Daoy (cell line): ENCODE results near the gene KIF7. TPM values are rescaled to one million over a fixed set of nuclear protein-coding genes. Genes with fewer than 3 reads are reported as not detected.
"Not testable (repeated sequence)": the region's sequence is repeated elsewhere in the genome, so short reads cannot be mapped to it uniquely, and the experiment has no call there.

Source experiments
- DNase-seq: peaks from one replicate; pipeline ENCODE4 v3.0.0-alpha.2; 2015; ENCODE audit warnings: low read depth
- total RNA-seq: library from RNA; depleted of rRNA; stranded (reverse); fragments of >200 nt; shearing (Covaris generic); gene quantifications from 2 replicates; pipeline ENCODE4 v1.2.3, GENCODE V29; 2014; rRNA removed

KIF7 gene
- 3.2 and 3.6 TPM in 2 replicates for total RNA-seq

- DNase-seq, result peak; percentile 47
Observed at GRCh38 chr15:89654847-89655805, at the start of gene KIF7. Gene KIF7, minus strand, starts transcription at chr15:89655467. Its CDS starts 2,537 bp downstream, at chr15:89652930.

- no peak for DNase-seq
Observed at GRCh38 chr15:89704411-89704810, 49.1 kb upstream of the KIF7 start.

- DNase-seq, result no peak
Observed at GRCh38 chr15:89695198-89695597, 39.9 kb upstream of the KIF7 start.

- DNase-seq, result no peak
Observed at GRCh38 chr15:89693696-89694095, 38.4 kb upstream of the KIF7 start.

GRCh38 chr15:89693091-89693490, 37.8 kb upstream of the KIF7 start:
- no peak for DNase-seq

GRCh38 chr15:89690276-89691218, 35.3 kb upstream of the KIF7 start, which contains the start of the genes PEX11A and WDR93:
Gene PEX11A, minus strand, starts transcription at chr15:89690754. Its CDS starts 122 bp downstream, at chr15:89690632.
Gene WDR93, plus strand, starts transcription at chr15:89690811. Its CDS starts 10,936 bp downstream, at chr15:89701747.
- DNase-seq, result peak; percentile 72

GRCh38 chr15:89689930-89690275, 34.6 kb upstream of the KIF7 start:
- not testable (repeated sequence) for DNase-seq

- no peak for DNase-seq
Observed at GRCh38 chr15:89686522-89686921, 31.3 kb upstream of the KIF7 start.

GRCh38 chr15:89685995-89686394, 30.7 kb upstream of the KIF7 start:
- no peak for DNase-seq

- DNase-seq, result no peak
Observed at GRCh38 chr15:89681146-89681545, 25.9 kb upstream of the KIF7 start.

- DNase-seq, result peak; percentile 31
Observed at GRCh38 chr15:89680282-89680873, 25.1 kb upstream of the KIF7 start.

GRCh38 chr15:89679212-89679611, 23.9 kb upstream of the KIF7 start, which contains the start of gene PLIN1:
Gene PLIN1, minus strand, starts transcription at chr15:89679367. Its CDS starts 1,878 bp downstream, at chr15:89677489.
- DNase-seq, result no peak

- DNase-seq, result no peak
Observed at GRCh38 chr15:89677381-89677780, 22.1 kb upstream of the KIF7 start.

GRCh38 chr15:89675606-89676005, 20.3 kb upstream of the KIF7 start:
- no peak for DNase-seq

GRCh38 chr15:89674526-89674925, 19.3 kb upstream of the KIF7 start:
- DNase-seq, result no peak

- DNase-seq, result peak; percentile 48
Observed at GRCh38 chr15:89673165-89673512, 17.9 kb upstream of the KIF7 start.

GRCh38 chr15:89672221-89673164, 17.2 kb upstream of the KIF7 start:
- no peak for DNase-seq

- DNase-seq, result no peak
Observed at GRCh38 chr15:89671687-89672086, 16.4 kb upstream of the KIF7 start.

GRCh38 chr15:89670971-89671560, 15.8 kb upstream of the KIF7 start:
- no peak for DNase-seq

- no peak for DNase-seq
Observed at GRCh38 chr15:89669941-89670340, 14.7 kb upstream of the KIF7 start.
